Parathyroid adenoma (tissue), 2 donors: Measurements from ENCODE around the gene SMPD3.

Experiments
- H2AFZ ChIP-seq: fragments of 300-600 bp; sonication (generic); one replicate; pipeline ENCODE4 v1.7.0; 2017; ENCODE audit warnings: antibody characterized with exemption, mild to moderate bottlenecking
- H3K27ac ChIP-seq: fragments of 300-600 bp; sonication (generic); one replicate; pipeline ENCODE4 v1.7.0; 2017
- H3K27me3 ChIP-seq: fragments of 300-600 bp; sonication (generic); one replicate; pipeline ENCODE4 v1.7.0; 2017; ENCODE audit warnings: low read length; ENCODE audit not compliant: control insufficient read depth, insufficient read depth
- H3K36me3 ChIP-seq: fragments of 300-600 bp; sonication (generic); one replicate; pipeline ENCODE4 v1.7.0; 2017; ENCODE audit warnings: low read length; ENCODE audit not compliant: control insufficient read depth, insufficient read depth
- H3K4me1 ChIP-seq: fragments of 300-600 bp; sonication (generic); one replicate; pipeline ENCODE4 v1.7.0; 2017; ENCODE audit warnings: control low read depth
- H3K4me2 ChIP-seq: fragments of 300-600 bp; sonication (generic); one replicate; pipeline ENCODE4 v1.7.0; 2017; ENCODE audit warnings: low read length
- H3K4me3 ChIP-seq: fragments of 300-600 bp; sonication (generic); one replicate; pipeline ENCODE4 v1.7.0; 2017; ENCODE audit warnings: low read depth, low read length
- H3K79me2 ChIP-seq: fragments of 300-600 bp; sonication (generic); one replicate; pipeline ENCODE4 v1.7.0; 2017; ENCODE audit warnings: control low read depth
- H3K9ac ChIP-seq: fragments of 300-600 bp; sonication (generic); one replicate; pipeline ENCODE4 v1.7.0; 2017; ENCODE audit warnings: mild to moderate bottlenecking
- H3K9me3 ChIP-seq: fragments of 300-600 bp; sonication (generic); one replicate; pipeline ENCODE4 v1.7.0; 2017; ENCODE audit warnings: low read length; ENCODE audit not compliant: control insufficient read depth
- TF ChIP-seq, protein P1 (sequence below): fragments of 300-600 bp; sonication (generic); IDR thresholded peaks from one replicate; pipeline ENCODE4 v1.7.0; 2017; ENCODE audit warnings: antibody characterized with exemption, mild to moderate bottlenecking
- donor health status: primary hyperparathyroidism.

The SMPD3 gene

GRCh38 chr16:68350813-68351350 lies 97.4 kb downstream of the SMPD3 start:
- Histone ChIP-seq H3K27me3 (no peaks in the 10 kb centered on the region), H3K4me3 (no peak overlapping the region), H3K4me2 (no peak overlapping the region), H3K9ac (no peak overlapping the region), H3K27ac (no peak overlapping the region), H3K4me1 (no peaks in the 10 kb centered on the region), H3K9me3 (no peaks in the 10 kb centered on the region), H2AFZ (no peak overlapping the region), H3K79me2 (peaks cover 2% of the 10 kb centered on the region), H3K36me3 (no peaks in the 10 kb centered on the region)
- TF ChIP-seq, protein P1, sequence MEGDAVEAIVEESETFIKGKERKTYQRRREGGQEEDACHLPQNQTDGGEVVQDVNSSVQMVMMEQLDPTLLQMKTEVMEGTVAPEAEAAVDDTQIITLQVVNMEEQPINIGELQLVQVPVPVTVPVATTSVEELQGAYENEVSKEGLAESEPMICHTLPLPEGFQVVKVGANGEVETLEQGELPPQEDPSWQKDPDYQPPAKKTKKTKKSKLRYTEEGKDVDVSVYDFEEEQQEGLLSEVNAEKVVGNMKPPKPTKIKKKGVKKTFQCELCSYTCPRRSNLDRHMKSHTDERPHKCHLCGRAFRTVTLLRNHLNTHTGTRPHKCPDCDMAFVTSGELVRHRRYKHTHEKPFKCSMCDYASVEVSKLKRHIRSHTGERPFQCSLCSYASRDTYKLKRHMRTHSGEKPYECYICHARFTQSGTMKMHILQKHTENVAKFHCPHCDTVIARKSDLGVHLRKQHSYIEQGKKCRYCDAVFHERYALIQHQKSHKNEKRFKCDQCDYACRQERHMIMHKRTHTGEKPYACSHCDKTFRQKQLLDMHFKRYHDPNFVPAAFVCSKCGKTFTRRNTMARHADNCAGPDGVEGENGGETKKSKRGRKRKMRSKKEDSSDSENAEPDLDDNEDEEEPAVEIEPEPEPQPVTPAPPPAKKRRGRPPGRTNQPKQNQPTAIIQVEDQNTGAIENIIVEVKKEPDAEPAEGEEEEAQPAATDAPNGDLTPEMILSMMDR, result no peak

DNA sequence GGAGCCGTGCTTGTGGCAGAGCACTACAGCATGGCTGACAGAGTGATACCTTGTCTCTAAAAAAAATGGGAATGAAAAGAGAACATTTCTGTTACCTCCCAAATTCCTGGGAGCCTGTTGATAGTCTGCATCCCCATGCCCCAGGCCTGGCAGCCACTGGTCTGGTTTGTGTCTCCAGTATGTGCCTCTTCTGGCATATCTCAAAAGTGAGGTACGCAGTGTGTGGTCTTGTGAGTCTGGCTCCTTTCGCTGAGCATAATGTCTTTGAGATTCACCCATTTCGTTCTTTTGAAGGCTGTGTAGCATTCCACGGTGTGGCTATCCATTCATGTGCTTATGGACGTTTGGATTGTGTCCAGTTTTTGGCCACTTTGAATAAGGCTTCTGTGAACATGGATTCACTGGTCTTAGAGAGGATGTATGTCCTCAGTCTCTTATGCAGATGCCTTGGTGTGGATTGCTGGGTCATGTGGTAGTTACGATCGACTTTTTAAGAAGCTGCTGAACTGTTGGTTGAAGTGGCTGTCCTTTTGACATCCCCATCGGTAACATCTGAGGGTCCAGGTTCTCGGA lies 98.4 kb downstream of the SMPD3 start:
- Histone ChIP-seq H3K9ac (no peak overlapping the region), H2AFZ (no peak overlapping the region), H3K4me3 (no peak overlapping the region), H3K27ac (no peak overlapping the region), H3K27me3 (no peaks in the 10 kb centered on the region), H3K79me2 (peaks cover 2% of the 10 kb centered on the region), H3K9me3 (no peaks in the 10 kb centered on the region), H3K4me2 (no peak overlapping the region), H3K36me3 (no peaks in the 10 kb centered on the region), H3K4me1 (no peaks in the 10 kb centered on the region)
- TF ChIP-seq, protein P1, result no peak

DNA sequence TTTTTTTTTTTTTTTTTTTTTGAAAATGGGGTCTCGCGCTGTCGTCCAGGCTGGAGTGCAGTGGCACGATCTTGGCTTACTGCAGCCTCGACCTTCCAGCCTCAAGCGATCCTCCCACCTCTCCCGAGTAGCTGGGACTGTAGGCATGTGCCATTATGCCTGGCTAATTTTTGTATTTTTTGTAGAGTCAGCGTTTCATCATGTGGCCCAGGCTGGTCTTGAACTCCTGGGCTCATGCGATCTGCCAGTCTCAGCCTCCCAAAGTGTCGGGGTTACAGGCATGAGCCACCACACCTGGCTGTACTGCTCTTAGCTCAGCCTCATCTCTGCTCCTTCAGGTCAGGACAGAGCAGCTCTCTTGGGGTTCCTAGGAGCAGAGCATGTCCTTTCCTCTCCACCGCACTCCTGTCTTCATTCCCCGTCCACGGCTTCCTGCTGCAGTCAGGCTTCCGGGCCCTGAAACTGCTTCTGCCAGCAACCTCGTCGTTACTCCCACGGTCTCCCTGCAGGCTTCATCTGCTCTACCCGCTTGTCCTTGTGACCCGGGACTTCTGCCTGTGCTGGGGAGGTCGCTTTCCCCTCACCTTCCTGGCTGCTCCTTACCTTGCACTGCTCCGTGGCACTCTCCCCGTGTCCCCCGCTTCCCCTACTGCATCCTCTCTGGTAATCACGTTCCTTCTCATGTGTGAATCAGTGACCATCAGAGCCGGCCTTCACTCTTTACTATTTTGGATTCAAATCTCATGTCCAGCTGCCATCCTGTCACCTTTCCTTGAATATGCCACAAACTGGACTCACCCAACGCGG lies 99.5 kb downstream of the SMPD3 start:
- Histone ChIP-seq H3K9me3 (no peaks in the 10 kb centered on the region), H3K4me3 (no peak overlapping the region), H3K27ac (no peak overlapping the region), H2AFZ (no peak overlapping the region), H3K4me1 (no peaks in the 10 kb centered on the region), H3K9ac (no peak overlapping the region), H3K79me2 (peaks cover 2% of the 10 kb centered on the region), H3K4me2 (no peak overlapping the region), H3K36me3 (no peaks in the 10 kb centered on the region), H3K27me3 (no peaks in the 10 kb centered on the region)
- TF ChIP-seq, protein P1, result no peak

DNA sequence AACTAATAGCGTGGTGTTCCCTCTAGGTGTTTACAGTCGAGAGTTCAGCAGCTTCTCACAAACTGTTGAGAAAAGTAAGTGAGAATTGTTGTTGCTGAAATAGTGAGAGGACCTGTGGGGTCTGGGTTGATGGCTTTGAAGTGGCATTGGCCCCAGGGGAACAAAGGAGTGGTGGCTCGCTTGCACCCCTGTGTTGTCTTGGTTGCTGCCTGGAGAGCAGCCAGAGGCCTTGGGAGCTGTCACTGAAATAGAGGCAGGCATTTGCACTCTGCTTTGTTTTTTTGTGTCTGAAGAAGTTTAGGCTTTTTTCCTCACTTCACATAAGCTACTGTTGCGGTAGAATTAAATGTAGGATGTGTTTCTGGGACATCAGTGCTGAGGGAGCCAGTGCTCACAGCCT lies 100.7 kb downstream of the SMPD3 start:
- H2AFZ ChIP-seq, result no peak overlapping the region
- no peak overlapping the region for H3K9ac ChIP-seq
- H3K79me2 ChIP-seq, result peaks cover 2% of the 10 kb centered on the region
- TF ChIP-seq, protein P1, result no peak
- H3K4me1 ChIP-seq, result no peaks in the 10 kb centered on the region
- no peak overlapping the region for H3K27ac ChIP-seq
- no peaks in the 10 kb centered on the region for H3K27me3 ChIP-seq
- no peaks in the 10 kb centered on the region for H3K9me3 ChIP-seq
- no peak overlapping the region for H3K4me2 ChIP-seq
- no peaks in the 10 kb centered on the region for H3K36me3 ChIP-seq
- H3K4me3 ChIP-seq, result no peak overlapping the region
